Measurements from ENCODE around the gene SLC39A7.

SLC39A7 gene, protein sequence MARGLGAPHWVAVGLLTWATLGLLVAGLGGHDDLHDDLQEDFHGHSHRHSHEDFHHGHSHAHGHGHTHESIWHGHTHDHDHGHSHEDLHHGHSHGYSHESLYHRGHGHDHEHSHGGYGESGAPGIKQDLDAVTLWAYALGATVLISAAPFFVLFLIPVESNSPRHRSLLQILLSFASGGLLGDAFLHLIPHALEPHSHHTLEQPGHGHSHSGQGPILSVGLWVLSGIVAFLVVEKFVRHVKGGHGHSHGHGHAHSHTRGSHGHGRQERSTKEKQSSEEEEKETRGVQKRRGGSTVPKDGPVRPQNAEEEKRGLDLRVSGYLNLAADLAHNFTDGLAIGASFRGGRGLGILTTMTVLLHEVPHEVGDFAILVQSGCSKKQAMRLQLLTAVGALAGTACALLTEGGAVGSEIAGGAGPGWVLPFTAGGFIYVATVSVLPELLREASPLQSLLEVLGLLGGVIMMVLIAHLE

DNA sequence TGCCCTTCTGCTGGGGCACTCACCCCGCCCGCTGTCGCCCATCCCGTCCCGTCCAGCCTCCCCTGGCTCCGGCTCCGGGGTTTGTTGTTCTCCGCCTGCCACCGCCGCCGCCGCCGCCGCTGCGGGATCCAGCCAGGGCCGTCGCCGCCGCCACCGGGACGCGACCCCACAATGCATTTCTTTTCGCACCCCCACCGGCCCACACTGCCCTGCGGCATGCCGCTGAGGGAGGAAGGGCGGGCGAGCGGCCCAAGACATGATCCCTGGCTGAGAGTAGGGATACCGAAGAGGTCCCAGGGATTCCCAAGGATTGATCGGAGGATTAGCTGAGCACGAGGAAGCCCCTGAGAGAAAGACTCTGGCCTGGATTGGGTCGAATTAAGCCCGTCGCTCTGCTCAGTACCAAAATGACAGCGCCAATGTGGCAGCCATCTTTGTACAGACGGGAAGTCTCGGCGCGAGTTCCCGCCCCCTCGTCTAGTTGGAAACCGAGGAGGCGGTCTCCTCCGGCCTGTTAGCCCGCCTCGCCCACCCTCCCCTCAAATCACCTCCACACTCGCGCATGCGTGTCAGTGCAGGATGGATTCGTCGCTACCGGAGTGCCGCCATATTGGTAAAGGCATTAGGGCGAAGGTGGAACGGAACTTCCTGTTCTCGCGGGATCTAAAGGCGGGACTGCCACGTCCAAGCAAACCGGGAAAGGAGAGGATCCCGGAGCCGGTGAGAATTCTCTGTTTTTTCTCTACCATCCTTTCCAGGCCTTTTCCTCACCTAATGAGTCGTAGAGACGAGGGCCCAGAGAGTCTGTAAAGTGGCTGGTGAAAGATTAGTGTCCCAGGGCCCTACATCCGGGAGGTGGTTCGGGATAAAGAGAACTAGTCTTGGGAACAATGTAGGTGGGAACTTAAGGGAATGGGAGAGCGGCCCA is at the start of gene SLC39A7, which contains the start of gene RXRB:
TSS of gene SLC39A7 (plus strand) at position 649 of the 928 bp plus-strand sequence. CDS start 379 bp downstream, outside the sequence.
TSS of gene RXRB (minus strand) at position 447 of the 928 bp plus-strand sequence. CDS start at position 258, 189 bp downstream.
- peak within 1 kb of the TSS; percentile 92 for H3K4me3 ChIP-seq (ENCODE audit: low read depth, low read length)
- peak; percentile 99 for DNase-seq (ENCODE audit: low read depth)
- TF ChIP-seq, protein P1, sequence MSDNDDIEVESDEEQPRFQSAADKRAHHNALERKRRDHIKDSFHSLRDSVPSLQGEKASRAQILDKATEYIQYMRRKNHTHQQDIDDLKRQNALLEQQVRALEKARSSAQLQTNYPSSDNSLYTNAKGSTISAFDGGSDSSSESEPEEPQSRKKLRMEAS (IDR thresholded peaks at IDR 0.05; ENCODE audit: low read depth, low read length) = 0 out of 2 replicates have a peak, but pooled peaks have one; percentile 8
- TF ChIP-seq POLR2A (IDR thresholded peaks at IDR 0.05; ENCODE audit: extremely low read depth, insufficient read length) (peak; percentile 85), MYC (IDR thresholded peaks at IDR 0.05; ENCODE audit: low read depth, low read length) (no peak)

DNA sequence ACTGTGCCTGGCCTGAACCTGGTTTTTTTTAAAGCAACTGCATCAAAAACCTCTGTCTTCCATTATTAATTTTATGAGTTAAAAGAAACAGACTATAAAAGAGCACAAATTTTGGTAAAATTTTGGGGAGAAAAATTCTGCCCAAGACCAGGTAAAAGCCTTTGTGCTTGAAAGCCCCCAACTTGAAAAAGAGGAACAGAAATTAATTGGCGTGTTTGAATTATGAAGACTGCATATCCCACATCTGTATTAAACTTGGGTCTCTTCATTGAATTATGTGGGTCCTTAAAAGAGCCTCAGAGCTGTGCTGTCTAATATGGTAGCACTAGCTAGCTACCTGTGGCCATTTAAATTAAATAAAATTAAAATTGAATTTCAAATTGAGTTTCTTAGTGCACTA is 49.6 kb upstream of the SLC39A7 start:
- no peak for DNase-seq (ENCODE audit: low read depth)
- TF ChIP-seq MYC (IDR thresholded peaks at IDR 0.05; ENCODE audit: low read depth, low read length) = no peak
- TF ChIP-seq, protein P2, sequence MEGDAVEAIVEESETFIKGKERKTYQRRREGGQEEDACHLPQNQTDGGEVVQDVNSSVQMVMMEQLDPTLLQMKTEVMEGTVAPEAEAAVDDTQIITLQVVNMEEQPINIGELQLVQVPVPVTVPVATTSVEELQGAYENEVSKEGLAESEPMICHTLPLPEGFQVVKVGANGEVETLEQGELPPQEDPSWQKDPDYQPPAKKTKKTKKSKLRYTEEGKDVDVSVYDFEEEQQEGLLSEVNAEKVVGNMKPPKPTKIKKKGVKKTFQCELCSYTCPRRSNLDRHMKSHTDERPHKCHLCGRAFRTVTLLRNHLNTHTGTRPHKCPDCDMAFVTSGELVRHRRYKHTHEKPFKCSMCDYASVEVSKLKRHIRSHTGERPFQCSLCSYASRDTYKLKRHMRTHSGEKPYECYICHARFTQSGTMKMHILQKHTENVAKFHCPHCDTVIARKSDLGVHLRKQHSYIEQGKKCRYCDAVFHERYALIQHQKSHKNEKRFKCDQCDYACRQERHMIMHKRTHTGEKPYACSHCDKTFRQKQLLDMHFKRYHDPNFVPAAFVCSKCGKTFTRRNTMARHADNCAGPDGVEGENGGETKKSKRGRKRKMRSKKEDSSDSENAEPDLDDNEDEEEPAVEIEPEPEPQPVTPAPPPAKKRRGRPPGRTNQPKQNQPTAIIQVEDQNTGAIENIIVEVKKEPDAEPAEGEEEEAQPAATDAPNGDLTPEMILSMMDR (IDR thresholded peaks at IDR 0.05; ENCODE audit: low read depth, low read length) = no peak
- no peak overlapping the region for H3K4me3 ChIP-seq (ENCODE audit: low read depth, low read length)

DNA sequence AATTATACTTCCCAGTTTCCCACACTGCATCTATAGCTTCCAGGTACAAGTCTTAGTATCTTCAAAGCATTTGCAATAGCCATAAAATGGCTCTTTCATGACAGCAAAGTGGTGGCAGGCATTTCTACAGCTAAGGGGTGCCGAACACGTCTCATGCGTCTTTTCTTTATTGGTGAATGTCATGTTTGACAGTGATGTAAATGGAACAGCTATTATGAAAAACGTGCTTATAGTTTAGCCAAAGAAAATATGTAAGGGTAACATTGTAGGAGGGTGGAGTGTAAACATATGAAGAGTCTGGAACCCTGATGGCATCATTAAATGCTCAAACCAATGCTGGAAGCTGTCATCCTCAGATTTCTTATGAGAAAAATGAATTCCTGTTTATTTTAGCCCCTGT is 46.3 kb upstream of the SLC39A7 start:
- DNase-seq (ENCODE audit: low read depth) = no peak
- no peak overlapping the region for H3K4me3 ChIP-seq (ENCODE audit: low read depth, low read length)
- TF ChIP-seq, protein P1 (IDR thresholded peaks at IDR 0.05; ENCODE audit: low read depth, low read length) = no peak
- TF ChIP-seq MYC (IDR thresholded peaks at IDR 0.05; ENCODE audit: low read depth, low read length) = no peak
- TF ChIP-seq POLR2A (IDR thresholded peaks at IDR 0.05; ENCODE audit: extremely low read depth, insufficient read length) = no peak
- TF ChIP-seq, protein P2 (IDR thresholded peaks at IDR 0.05; ENCODE audit: low read depth, low read length) = no peak

DNA sequence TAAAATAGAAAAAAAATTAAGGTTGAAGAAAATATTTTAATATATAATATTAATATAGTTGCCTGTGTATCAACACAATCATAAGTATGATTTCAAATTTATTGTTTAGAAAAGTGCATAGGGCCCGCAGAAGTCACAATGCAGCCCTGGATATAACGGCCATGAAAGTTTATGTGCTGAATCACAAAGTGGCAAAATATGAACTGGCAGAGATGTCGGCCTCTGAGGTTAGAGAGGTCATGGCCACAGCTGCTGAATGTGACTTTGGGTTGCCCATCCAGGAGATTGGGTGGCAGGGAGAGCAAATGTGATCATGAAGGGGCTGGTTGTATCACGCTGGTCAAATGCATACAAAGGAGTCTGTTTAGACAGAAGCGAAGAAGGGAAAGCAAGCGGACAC is 44.1 kb upstream of the SLC39A7 start:
- TF ChIP-seq, protein P2 (IDR thresholded peaks at IDR 0.05; ENCODE audit: low read depth, low read length) = no peak
- TF ChIP-seq, protein P1 (IDR thresholded peaks at IDR 0.05; ENCODE audit: low read depth, low read length) = no peak
- TF ChIP-seq POLR2A (IDR thresholded peaks at IDR 0.05; ENCODE audit: extremely low read depth, insufficient read length) (no peak), MYC (IDR thresholded peaks at IDR 0.05; ENCODE audit: low read depth, low read length) (no peak)
- H3K4me3 ChIP-seq (ENCODE audit: low read depth, low read length) = no peak overlapping the region
- DNase-seq (ENCODE audit: low read depth) = no peak

DNA sequence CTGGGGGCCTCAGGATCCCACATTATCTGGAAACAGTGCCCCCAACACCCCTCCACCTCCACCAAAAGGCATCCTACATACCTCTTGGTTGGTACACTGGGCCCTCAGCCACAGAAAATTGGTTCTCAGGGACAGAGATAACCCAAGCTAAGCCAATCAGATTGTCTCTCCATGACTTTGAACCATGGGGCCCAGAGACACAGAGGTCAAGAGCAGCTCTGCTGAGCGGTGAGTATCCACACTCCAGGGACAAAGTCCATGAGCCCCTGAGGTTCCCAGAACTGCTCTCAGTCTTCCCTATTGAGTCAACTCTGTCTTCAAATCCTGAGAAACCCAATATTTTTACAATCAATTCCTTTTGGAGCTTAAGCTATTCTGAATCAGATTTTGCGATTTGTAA is 43.7 kb upstream of the SLC39A7 start:
- no peak for DNase-seq (ENCODE audit: low read depth)
- TF ChIP-seq POLR2A (IDR thresholded peaks at IDR 0.05; ENCODE audit: extremely low read depth, insufficient read length) (no peak), MYC (IDR thresholded peaks at IDR 0.05; ENCODE audit: low read depth, low read length) (no peak)
- TF ChIP-seq, protein P1 (IDR thresholded peaks at IDR 0.05; ENCODE audit: low read depth, low read length) = no peak
- TF ChIP-seq, protein P2 (IDR thresholded peaks at IDR 0.05; ENCODE audit: low read depth, low read length) = no peak

More for the DNA sequence above, 43.7 kb upstream of the SLC39A7 start:
- no peak overlapping the region for H3K4me3 ChIP-seq (ENCODE audit: low read depth, low read length)

Measured in NB4 (cell line).